HG02884 (cell line): ENCODE data around the gene ASAP2.

Source experiments
- ATAC-seq: cut with Tn5 transposase; IDR thresholded peaks from one replicate; pipeline ENCODE4 v1.9.1; 2021; ENCODE audit warnings: mild to moderate bottlenecking, moderate library complexity; ENCODE audit not compliant: unreplicated experiment

ASAP2 gene

GRCh38 chr2:9291331-9291730, 84.7 kb downstream of the ASAP2 start:
- no peak for ATAC-seq

- ATAC-seq, result no peak
Measured at GRCh38 chr2:9291866-9292265, 85.3 kb downstream of the ASAP2 start.

GRCh38 chr2:9292426-9292825, 85.8 kb downstream of the ASAP2 start:
- no peak for ATAC-seq

GRCh38 chr2:9294764-9295163, 88.2 kb downstream of the ASAP2 start:
- ATAC-seq, result no peak

- ATAC-seq, result no peak
Measured at GRCh38 chr2:9296559-9296958, 89.9 kb downstream of the ASAP2 start.

GRCh38 chr2:9297156-9297555, 90.5 kb downstream of the ASAP2 start:
- ATAC-seq, result no peak

- no peak for ATAC-seq
Measured at GRCh38 chr2:9297807-9298206, 91.2 kb downstream of the ASAP2 start.

- no peak for ATAC-seq
Measured at GRCh38 chr2:9298583-9298982, 92.0 kb downstream of the ASAP2 start.

GRCh38 chr2:9299161-9300100, 92.8 kb downstream of the ASAP2 start:
- no peak for ATAC-seq

- ATAC-seq, result no peak
Measured at GRCh38 chr2:9300214-9300613, 93.6 kb downstream of the ASAP2 start.

GRCh38 chr2:9300829-9301453, 94.3 kb downstream of the ASAP2 start:
- no peak for ATAC-seq

- ATAC-seq, result no peak
Measured at GRCh38 chr2:9302755-9303154, 96.1 kb downstream of the ASAP2 start.

GRCh38 chr2:9303528-9304225, 97.1 kb downstream of the ASAP2 start:
- no peak for ATAC-seq

GRCh38 chr2:9306911-9307310, 100.3 kb downstream of the ASAP2 start:
- ATAC-seq, result no peak

GRCh38 chr2:9307535-9307934, 100.9 kb downstream of the ASAP2 start:
- no peak for ATAC-seq

GRCh38 chr2:9308186-9308955, 101.8 kb downstream of the ASAP2 start:
- no peak for ATAC-seq

GRCh38 chr2:9309147-9309546, 102.5 kb downstream of the ASAP2 start:
- no peak for ATAC-seq

- no peak for ATAC-seq
Measured at GRCh38 chr2:9310377-9310776, 103.8 kb downstream of the ASAP2 start.

GRCh38 chr2:9310798-9311197, 104.2 kb downstream of the ASAP2 start:
- ATAC-seq, result no peak

GRCh38 chr2:9311488-9311887, 104.9 kb downstream of the ASAP2 start:
- no peak for ATAC-seq

GRCh38 chr2:9312591-9312990, 106.0 kb downstream of the ASAP2 start:
- ATAC-seq, result no peak
